ENCODE measurements around the gene ARHGEF2. TPM values are rescaled to one million over a fixed set of nuclear protein-coding genes. Genes with fewer than 3 reads are reported as not detected.

Gene ARHGEF2
- total RNA-seq, 2 experiments from 2014 or later = 78.8 to 133 TPM

GRCh38 chr1:155934097-155934935 is 44.0 kb downstream of the ARHGEF2 start, which contains the start of gene KHDC4:
Gene KHDC4 (minus strand): TSS chr1:155934413. CDS start chr1:155934373, 40 bp downstream.
- TF ChIP-seq CTCF (conservative IDR thresholded peaks at IDR 0.05; ENCODE audit: low read length) (no peak; the same call in 1 of the 2 replicates), EZH2phosphoT487 (IDR thresholded peaks at IDR 0.05; ENCODE audit: borderline replicate concordance, low read depth, low read length) (no peak)
- Histone ChIP-seq H4K20me1 (ENCODE audit: insufficient read depth, low read length) (peaks cover 20% of the 10 kb centered on the region), H3K36me3 (ENCODE audit: insufficient read depth, low read length) (peaks cover 47% of the 10 kb centered on the region), H3K4me3 (ENCODE audit: low read depth, low read length, poor library complexity, severe bottlenecking) (peak within 1 kb of the TSS; percentile 87), H2AFZ (ENCODE audit: low read length) (peak within 1 kb of the TSS; percentile 76), H3K79me2 (ENCODE audit: insufficient read depth, low read depth, low read length) (peaks cover 48% of the 10 kb centered on the region), H3K4me1 (ENCODE audit: insufficient read depth, low read length, poor library complexity, severe bottlenecking) (peaks cover 52% of the 10 kb centered on the region), H3K27ac (ENCODE audit: low read depth, low read length, poor library complexity, severe bottlenecking) (peak within 1 kb of the TSS; percentile 82), H3K9me2 (ENCODE audit: insufficient read depth, low read length) (no peaks in the 10 kb centered on the region), H3K4me2 (ENCODE audit: low read length) (peak within 1 kb of the TSS; percentile 83), H3K9me3 (ENCODE audit: low read length) (no peaks in the 10 kb centered on the region)
- intact Hi-C loops (cut with micrococcal nuclease; ENCODE audit: unreplicated experiment) = loop anchor here (2.0 kb wide), 2 partner anchors 76 to 120 kb away; partner anchors contain the start of genes LAMTOR2 and SYT11
- ChIA-PET CTCF (ENCODE audit: unreplicated experiment) (interaction anchor here (2.2 kb wide), 1 partner anchor 55 kb away, joined by 6 read pairs; no protein-coding TSS in a partner anchor), POLR2A (interaction anchor here (0.6 to 4.1 kb wide), 13 partner anchors 11 to 346 kb away, joined by 3 to 19 read pairs (median 3); partner anchors contain the start of gene ARHGEF2)
- peak; percentile 99 for DNase-seq (ENCODE audit: low spot score)
- BruUV-seq (replicated peaks) = no TSS peak

DNA sequence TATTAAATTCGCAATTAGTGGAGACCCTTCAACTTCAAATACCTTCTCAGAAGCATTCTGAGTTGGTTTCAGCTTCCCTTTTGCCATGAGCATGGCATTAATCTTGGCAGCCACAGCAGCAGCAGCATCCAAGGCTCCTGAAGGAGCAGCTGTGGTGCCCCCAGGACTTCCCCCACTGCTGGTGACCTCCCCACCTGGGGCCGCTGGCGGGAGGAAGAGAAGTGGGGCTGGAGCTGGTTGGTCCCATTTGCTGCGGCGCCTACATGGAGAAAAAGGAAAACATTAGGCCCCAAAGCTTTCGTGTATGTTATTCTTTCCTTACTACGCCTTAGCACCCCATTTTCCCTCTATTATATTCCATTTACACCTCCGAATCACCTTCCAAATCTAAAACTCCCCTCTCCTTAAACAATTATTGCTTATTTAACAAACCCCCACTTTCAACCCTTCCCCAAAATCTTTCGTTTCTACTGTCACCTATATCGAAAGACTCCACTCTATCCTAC is 44.7 kb downstream of the ARHGEF2 start:
- Histone ChIP-seq H3K9me2 (ENCODE audit: insufficient read depth, low read length) (no peaks in the 10 kb centered on the region), H3K9me3 (ENCODE audit: low read length) (no peaks in the 10 kb centered on the region), H3K79me2 (ENCODE audit: insufficient read depth, low read depth, low read length) (peaks cover 53% of the 10 kb centered on the region), H3K27ac (ENCODE audit: low read depth, low read length, poor library complexity, severe bottlenecking) (peak overlapping the region; percentile 82), H3K4me3 (ENCODE audit: low read depth, low read length, poor library complexity, severe bottlenecking) (peak overlapping the region; percentile 87), H3K4me1 (ENCODE audit: insufficient read depth, low read length, poor library complexity, severe bottlenecking) (peaks cover 50% of the 10 kb centered on the region), H2AFZ (ENCODE audit: low read length) (no peak overlapping the region), H3K4me2 (ENCODE audit: low read length) (peak overlapping the region; percentile 74), H3K36me3 (ENCODE audit: insufficient read depth, low read length) (peaks cover 54% of the 10 kb centered on the region), H4K20me1 (ENCODE audit: insufficient read depth, low read length) (peaks cover 24% of the 10 kb centered on the region)
- POLR2A ChIA-PET = interaction anchor here (0.6 to 4.1 kb wide), 12 partner anchors 12 to 346 kb away, joined by 3 to 19 read pairs (median 3); partner anchors contain the start of gene ARHGEF2
- CTCF ChIA-PET (ENCODE audit: unreplicated experiment) = interaction anchor here (2.2 kb wide), 1 partner anchor 56 kb away, joined by 6 read pairs; no protein-coding TSS in a partner anchor
- DNase-seq (ENCODE audit: low spot score) = peak; percentile 54
- no TSS peak for BruUV-seq (replicated peaks)
- intact Hi-C loops (cut with micrococcal nuclease; ENCODE audit: unreplicated experiment) = loop anchor here (2.0 kb wide), 2 partner anchors 75 to 121 kb away; partner anchors contain the start of genes LAMTOR2 and SYT11
- TF ChIP-seq EZH2phosphoT487 (IDR thresholded peaks at IDR 0.05; ENCODE audit: borderline replicate concordance, low read depth, low read length) = no peak
- TF ChIP-seq CTCF (conservative IDR thresholded peaks at IDR 0.05; ENCODE audit: low read length) = no peak
